Omental fat pad (tissue), 4 donors: Measurements from ENCODE around the gene BRICD5. TPM values are rescaled to one million over a fixed set of nuclear protein-coding genes. Genes with fewer than 3 reads are reported as not detected.

Experiments
- ATAC-seq: fragments of 150-250 bp; one replicate; pipeline ENCODE4 v1.9.1; 2016; ENCODE audit warnings: mild to moderate bottlenecking, moderate library complexity; ENCODE audit not compliant: low FRiP score
- DNase-seq: peaks from one replicate; pipeline ENCODE4 v3.0.0-alpha.2; 2019; ENCODE audit warnings: low spot score
- CTCF ChIP-seq, 3 donors: fragments of 450-650 bp; IDR thresholded peaks; one replicate each; pipeline ENCODE4 v1.5.1; 2016 to 2017; ENCODE audit warnings: antibody characterized with exemption in 3 of 3, mild to moderate bottlenecking in 3 of 3, moderate library complexity in 2 of 3
- total RNA-seq, 4 donors: library from RNA; depleted of rRNA; stranded (reverse); fragments of >200 nt; gene quantifications; one replicate each; pipeline ENCODE4 v1.1.0, GENCODE V29; 2016

Gene BRICD5
- total RNA-seq, 4 donors from 2014 or later, result 1.5 to 10.1 (median 4.3) TPM

- DNase-seq (peak; percentile 83), ATAC-seq (peak; percentile 99)
- TF ChIP-seq CTCF (IDR thresholded peaks at IDR 0.05), result peak in 1 of 3 donors; percentile 7
Measured at GRCh38 chr16:2251296-2252111, 40.8 kb upstream of the BRICD5 start, which contains the start of gene ECI1. ECI1 (minus strand) TSS chr16:2251587; CDS start chr16:2251566, 21 bp downstream.

- ATAC-seq, result peak; percentile 31
- TF ChIP-seq CTCF (IDR thresholded peaks at IDR 0.05), result no peak
- DNase-seq, result no peak
Measured at GRCh38 chr16:2250652-2251295, 40.1 kb upstream of the BRICD5 start.

DNA sequence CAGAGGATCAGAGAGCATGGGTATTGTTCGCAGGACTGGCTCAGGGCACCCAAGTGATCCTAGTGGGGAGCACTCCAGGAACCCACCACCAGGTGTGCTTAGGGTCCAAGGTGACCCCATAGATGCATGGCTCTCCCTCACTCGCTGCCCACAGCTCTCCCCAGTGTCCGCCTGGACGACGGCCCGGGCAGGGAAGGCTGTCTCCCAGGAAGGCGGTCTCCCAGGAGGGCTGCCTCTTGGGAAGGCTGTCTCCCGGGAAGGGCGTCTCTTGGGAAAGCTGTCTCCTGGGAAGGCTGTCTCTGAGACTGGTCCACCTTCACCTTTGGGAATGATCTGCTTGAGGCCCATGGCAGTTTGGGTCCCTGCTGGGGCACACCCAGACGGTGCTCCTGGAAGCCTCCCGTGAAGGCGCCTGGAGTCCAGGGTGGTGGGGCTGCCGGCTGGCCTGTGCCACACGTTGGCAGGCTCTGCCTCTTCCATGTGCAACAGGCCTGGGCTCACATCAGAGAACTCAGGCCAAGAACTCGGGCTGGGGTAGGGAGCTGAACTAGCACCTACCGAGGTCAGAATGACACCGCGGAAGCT lies 35.7 kb upstream of the BRICD5 start:
- ATAC-seq (no peak), DNase-seq (no peak)
- TF ChIP-seq CTCF (IDR thresholded peaks at IDR 0.05), result no peak

- DNase-seq (no peak), ATAC-seq (no peak)
- no peak for TF ChIP-seq CTCF (IDR thresholded peaks at IDR 0.05)
Measured at GRCh38 chr16:2244926-2245795, 34.5 kb upstream of the BRICD5 start.

- DNase-seq, result no peak
- no peak for TF ChIP-seq CTCF (IDR thresholded peaks at IDR 0.05)
- ATAC-seq, result no peak
Measured at GRCh38 chr16:2244301-2244700, 33.6 kb upstream of the BRICD5 start.

- TF ChIP-seq CTCF (IDR thresholded peaks at IDR 0.05), result no peak
- ATAC-seq (no peak), DNase-seq (no peak)
Measured at GRCh38 chr16:2243781-2244180, 33.1 kb upstream of the BRICD5 start.
